ENCODE data around the gene PYGM.

Gene PYGM

GRCh38 chr11:64742889-64743590 lies 16.7 kb downstream of the PYGM start:
- H3K27me3 ChIP-seq (ENCODE audit: low read length), result no peaks in the 10 kb centered on the region
- H3K9me2 ChIP-seq (replicated peaks; ENCODE audit: insufficient read depth, low read length), result no peaks in the 10 kb centered on the region
- H3K79me2 ChIP-seq (ENCODE audit: insufficient read depth, low read length), result no peaks in the 10 kb centered on the region
- H3F3A ChIP-seq (ENCODE audit: insufficient read depth), result peaks cover 14% of the 10 kb centered on the region; the same call in 1 of the 2 replicates
- peak; percentile 83 for TF ChIP-seq CTCF (IDR thresholded peaks at IDR 0.05; ENCODE audit: insufficient read depth, low read length, poor library complexity, severe bottlenecking)
- no peak for TF ChIP-seq EZH2phosphoT487 (conservative IDR thresholded peaks at IDR 0.05; ENCODE audit: low read length)
- peak overlapping the region; percentile 26 for H3K4me2 ChIP-seq (ENCODE audit: low read depth, low read length, poor library complexity, severe bottlenecking)
- H3K9ac ChIP-seq (ENCODE audit: low read length), result no peak overlapping the region; the same call in 1 of the 2 replicates
- no peak overlapping the region for H3K27ac ChIP-seq (ENCODE audit: low read depth, low read length)
- no peak overlapping the region for H2AFZ ChIP-seq (ENCODE audit: low read depth, low read length, severe bottlenecking)
- no peaks in the 10 kb centered on the region for H3K9me3 ChIP-seq (ENCODE audit: insufficient read depth, low read length)
- no peaks in the 10 kb centered on the region for H3K36me3 ChIP-seq (ENCODE audit: low read length)
- H4K20me1 ChIP-seq (ENCODE audit: low read depth, low read length), result no peaks in the 10 kb centered on the region
- no peak overlapping the region for H3K4me3 ChIP-seq (ENCODE audit: insufficient read depth, low read length, poor library complexity, severe bottlenecking)

GRCh38 chr11:64742087-64742888 lies 17.5 kb downstream of the PYGM start:
- no peaks in the 10 kb centered on the region for H3K36me3 ChIP-seq (ENCODE audit: low read length)
- peaks cover 14% of the 10 kb centered on the region; the same call in 1 of the 2 replicates for H3F3A ChIP-seq (ENCODE audit: insufficient read depth)
- H3K27me3 ChIP-seq (ENCODE audit: low read length), result no peaks in the 10 kb centered on the region
- H3K9me3 ChIP-seq (ENCODE audit: insufficient read depth, low read length), result no peaks in the 10 kb centered on the region
- H4K20me1 ChIP-seq (ENCODE audit: low read depth, low read length), result no peaks in the 10 kb centered on the region
- no peaks in the 10 kb centered on the region for H3K9me2 ChIP-seq (replicated peaks; ENCODE audit: insufficient read depth, low read length)
- H3K27ac ChIP-seq (ENCODE audit: low read depth, low read length), result no peak overlapping the region
- no peak overlapping the region for H2AFZ ChIP-seq (ENCODE audit: low read depth, low read length, severe bottlenecking)
- TF ChIP-seq EZH2phosphoT487 (conservative IDR thresholded peaks at IDR 0.05; ENCODE audit: low read length), result no peak
- no peak for TF ChIP-seq CTCF (IDR thresholded peaks at IDR 0.05; ENCODE audit: insufficient read depth, low read length, poor library complexity, severe bottlenecking)
- peak overlapping the region; percentile 26 for H3K4me2 ChIP-seq (ENCODE audit: low read depth, low read length, poor library complexity, severe bottlenecking)
- no peaks in the 10 kb centered on the region for H3K79me2 ChIP-seq (ENCODE audit: insufficient read depth, low read length)
- H3K9ac ChIP-seq (ENCODE audit: low read length), result no peak overlapping the region
- H3K4me3 ChIP-seq (ENCODE audit: insufficient read depth, low read length, poor library complexity, severe bottlenecking), result no peak overlapping the region

GRCh38 chr11:64741375-64742086 lies 18.2 kb downstream of the PYGM start:
- H3K27me3 ChIP-seq (ENCODE audit: low read length), result no peaks in the 10 kb centered on the region
- no peaks in the 10 kb centered on the region for H3K36me3 ChIP-seq (ENCODE audit: low read length)
- no peak overlapping the region for H3K4me3 ChIP-seq (ENCODE audit: insufficient read depth, low read length, poor library complexity, severe bottlenecking)
- H3K9me3 ChIP-seq (ENCODE audit: insufficient read depth, low read length), result no peaks in the 10 kb centered on the region
- H3K9ac ChIP-seq (ENCODE audit: low read length), result no peak overlapping the region
- H3K9me2 ChIP-seq (replicated peaks; ENCODE audit: insufficient read depth, low read length), result no peaks in the 10 kb centered on the region
- H3K4me2 ChIP-seq (ENCODE audit: low read depth, low read length, poor library complexity, severe bottlenecking), result no peak overlapping the region
- H2AFZ ChIP-seq (ENCODE audit: low read depth, low read length, severe bottlenecking), result no peak overlapping the region
- H3K79me2 ChIP-seq (ENCODE audit: insufficient read depth, low read length), result no peaks in the 10 kb centered on the region
- H3F3A ChIP-seq (ENCODE audit: insufficient read depth), result peaks cover 14% of the 10 kb centered on the region; the same call in 1 of the 2 replicates
- H3K27ac ChIP-seq (ENCODE audit: low read depth, low read length), result no peak overlapping the region
- H4K20me1 ChIP-seq (ENCODE audit: low read depth, low read length), result no peaks in the 10 kb centered on the region
- TF ChIP-seq CTCF (IDR thresholded peaks at IDR 0.05; ENCODE audit: insufficient read depth, low read length, poor library complexity, severe bottlenecking), result no peak
- no peak for TF ChIP-seq EZH2phosphoT487 (conservative IDR thresholded peaks at IDR 0.05; ENCODE audit: low read length)
